OCI-LY7 (cell line): ENCODE data around the gene CORO2A. TPM values are rescaled to one million over a fixed set of nuclear protein-coding genes. Genes with fewer than 3 reads are reported as not detected.

Experiments used
- BruUV-seq: library from RNA; stranded (reverse); fragments of 400-500 nt; replicated peaks from 2 replicates; lab custom pipeline; 2021; lab: Mats Ljungman, UMichigan
- CTCF ChIA-PET: fragments of 300-600 bp; sonication (Branson Sonifier 250); formaldehyde crosslinking; loops from one replicate; lab custom pipeline; 2022; ENCODE audit warnings: antibody characterized with exemption; ENCODE audit not compliant: unreplicated experiment; lab: Charles Lee
- POLR2A ChIA-PET: fragments of 300-600 bp; sonication (Branson Sonifier 250); formaldehyde crosslinking; loops from one replicate; lab custom pipeline; 2022; ENCODE audit warnings: antibody characterized with exemption; lab: Charles Lee
- DNase-seq: peaks from one replicate; pipeline ENCODE4 v3.0.0-alpha.2; 2015; ENCODE audit warnings: low spot score
- H2AFZ ChIP-seq: fragments of 200-600 bp; sonication (generic), shearing (Covaris generic); 2 replicates; pipeline ENCODE4 v1.6.1; 2014; ENCODE audit warnings: mild to moderate bottlenecking, antibody characterized with exemption, low read length, moderate library complexity
- H3K27ac ChIP-seq: fragments of 200-600 bp; sonication (generic); 2 replicates; pipeline ENCODE4 v1.5.1; 2014; ENCODE audit warnings: mixed run types, low read depth, mild to moderate bottlenecking, moderate library complexity, low read length, inconsistent platforms; ENCODE audit not compliant: poor library complexity, severe bottlenecking
- H3K36me3 ChIP-seq: fragments of 200-600 bp; sonication (generic); 2 replicates; pipeline ENCODE4 v1.6.1; 2014; ENCODE audit warnings: mild to moderate bottlenecking, antibody characterized with exemption, low read length, moderate library complexity, mixed read lengths; ENCODE audit not compliant: insufficient read depth
- H3K4me1 ChIP-seq: fragments of 200-600 bp; sonication (generic); 2 replicates; pipeline ENCODE4 v1.5.1; 2014; ENCODE audit warnings: mild to moderate bottlenecking, low read length; ENCODE audit not compliant: insufficient read depth, poor library complexity, severe bottlenecking
- H3K4me2 ChIP-seq: fragments of 200-600 bp; sonication (generic); 2 replicates; pipeline ENCODE4 v1.6.1; 2014; ENCODE audit warnings: mild to moderate bottlenecking, low read length
- H3K4me3 ChIP-seq: fragments of 200-600 bp; sonication (generic); 2 replicates; pipeline ENCODE4 v1.5.1; 2014; ENCODE audit warnings: mild to moderate bottlenecking, low read depth, low read length; ENCODE audit not compliant: poor library complexity, severe bottlenecking
- H3K79me2 ChIP-seq: fragments of 200-600 bp; sonication (generic); 2 replicates; pipeline ENCODE4 v1.6.1; 2016; ENCODE audit warnings: low read depth, mild to moderate bottlenecking, low read length, moderate library complexity, mixed read lengths; ENCODE audit not compliant: insufficient read depth
- H3K9me2 ChIP-seq: fragments of 200-600 bp; sonication (generic); 2 replicates; pipeline ENCODE4 v1.6.1; 2016; ENCODE audit warnings: mild to moderate bottlenecking, low read length, mixed read lengths; ENCODE audit not compliant: insufficient read depth
- H3K9me3 ChIP-seq: fragments of 200-600 bp; sonication (generic); 2 replicates; pipeline ENCODE4 v1.6.1; 2014; ENCODE audit warnings: mild to moderate bottlenecking, mixed run types, low read length, mixed read lengths
- H4K20me1 ChIP-seq: fragments of 200-600 bp; sonication (generic); 2 replicates; pipeline ENCODE4 v1.6.1; 2014; ENCODE audit warnings: mild to moderate bottlenecking, antibody characterized with exemption, low read length, moderate library complexity, mixed read lengths; ENCODE audit not compliant: insufficient read depth
- CTCF ChIP-seq: fragments of 200-600 bp; sonication (generic); conservative IDR thresholded peaks from 2 replicates; pipeline ENCODE4 v1.5.1; 2014; ENCODE audit warnings: mild to moderate bottlenecking, antibody characterized with exemption, low read length, moderate library complexity, mixed read lengths
- EZH2phosphoT487 ChIP-seq: fragments of 200-600 bp; sonication (generic); IDR thresholded peaks from 2 replicates; pipeline ENCODE4 v1.6.1; 2018; ENCODE audit warnings: low read depth, borderline replicate concordance, mild to moderate bottlenecking, mixed run types, antibody characterized with exemption, low read length, moderate library complexity, mixed read lengths
- intact Hi-C: fragments of 100-400 bp; cut with micrococcal nuclease; formaldehyde crosslinking; loops from one replicate; pipeline ENCODE4 v1.10.0; 2022; ENCODE audit not compliant: unreplicated experiment
- total RNA-seq, 2 experiments: library from RNA; depleted of rRNA in 1 of 2; stranded (reverse); fragments of >200 nt in 1 of 2; shearing (Covaris generic) in 1 of 2; gene quantifications; 2 replicates each; pipeline ENCODE4 v1.2.3, GENCODE V29; 2014 to 2022

Gene CORO2A
- total RNA-seq, 2 experiments from 2014 or later, result 1.8 to 3.9 TPM

DNA sequence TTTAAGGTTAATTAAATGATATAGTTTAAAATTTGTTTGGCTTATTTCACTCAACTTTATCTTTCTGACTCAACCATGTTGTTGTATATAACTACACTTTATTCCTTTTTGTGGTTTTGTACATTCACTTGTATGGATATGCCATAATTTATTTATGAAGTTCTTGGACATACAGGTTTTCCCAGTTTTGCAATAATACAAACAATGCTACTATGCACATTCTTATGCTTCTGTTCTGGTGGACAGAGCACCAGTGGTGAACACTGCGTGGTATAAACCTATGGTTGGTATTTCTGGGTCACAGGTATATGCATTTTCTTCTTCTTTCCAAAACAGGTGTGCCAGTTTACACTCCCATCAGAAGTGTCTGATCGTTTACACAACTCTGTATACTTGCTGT, 37.8 kb downstream of the CORO2A start:
- H3K4me2 ChIP-seq, result no peak overlapping the region
- no peaks in the 10 kb centered on the region for H4K20me1 ChIP-seq
- intact Hi-C loops, result no loop called here
- H3K27ac ChIP-seq, result no peak overlapping the region
- H3K4me1 ChIP-seq, result no peaks in the 10 kb centered on the region
- H3K4me3 ChIP-seq, result no peak overlapping the region
- no peaks in the 10 kb centered on the region for H3K36me3 ChIP-seq
- no peak for DNase-seq
- H3K9me2 ChIP-seq, result no peaks in the 10 kb centered on the region
- CTCF ChIA-PET, result no interaction called here
- H3K79me2 ChIP-seq, result no peaks in the 10 kb centered on the region
- H2AFZ ChIP-seq, result no peak overlapping the region
- no peaks in the 10 kb centered on the region for H3K9me3 ChIP-seq
- POLR2A ChIA-PET, result interaction anchor here (0.6 kb wide), 1 partner anchor 24 kb away, joined by 3 read pairs; no protein-coding TSS in a partner anchor
- BruUV-seq, result no TSS peak
- TF ChIP-seq CTCF (no peak), EZH2phosphoT487 (no peak)

DNA sequence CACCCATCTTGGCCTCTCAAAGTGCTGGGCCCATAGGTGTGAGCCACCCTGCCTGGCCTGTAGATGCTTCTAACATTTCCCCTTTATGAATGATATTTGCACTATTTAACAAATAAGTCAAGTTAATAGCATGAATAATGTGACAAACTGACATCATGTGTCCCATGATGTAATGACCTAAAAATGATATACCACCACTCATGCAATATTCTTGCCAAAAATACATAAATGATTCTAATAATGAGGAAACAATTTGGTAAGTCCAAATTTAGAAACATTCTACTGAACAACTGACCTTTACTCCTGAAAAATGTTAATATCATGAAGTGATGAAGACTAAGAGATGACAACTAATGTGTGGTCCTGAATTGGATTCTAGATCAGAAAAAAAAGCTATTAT, 39.9 kb downstream of the CORO2A start:
- no peaks in the 10 kb centered on the region for H3K9me2 ChIP-seq
- TF ChIP-seq CTCF (no peak), EZH2phosphoT487 (no peak)
- no peak overlapping the region for H2AFZ ChIP-seq
- POLR2A ChIA-PET, result no interaction called here
- no TSS peak for BruUV-seq
- no peak overlapping the region for H3K4me3 ChIP-seq
- no peaks in the 10 kb centered on the region for H3K9me3 ChIP-seq
- H3K27ac ChIP-seq, result no peak overlapping the region
- H4K20me1 ChIP-seq, result no peaks in the 10 kb centered on the region
- H3K4me2 ChIP-seq, result no peak overlapping the region
- no peaks in the 10 kb centered on the region for H3K79me2 ChIP-seq
- CTCF ChIA-PET, result no interaction called here
- no peaks in the 10 kb centered on the region for H3K4me1 ChIP-seq
- intact Hi-C loops, result no loop called here
- H3K36me3 ChIP-seq, result no peaks in the 10 kb centered on the region
- DNase-seq, result no peak

DNA sequence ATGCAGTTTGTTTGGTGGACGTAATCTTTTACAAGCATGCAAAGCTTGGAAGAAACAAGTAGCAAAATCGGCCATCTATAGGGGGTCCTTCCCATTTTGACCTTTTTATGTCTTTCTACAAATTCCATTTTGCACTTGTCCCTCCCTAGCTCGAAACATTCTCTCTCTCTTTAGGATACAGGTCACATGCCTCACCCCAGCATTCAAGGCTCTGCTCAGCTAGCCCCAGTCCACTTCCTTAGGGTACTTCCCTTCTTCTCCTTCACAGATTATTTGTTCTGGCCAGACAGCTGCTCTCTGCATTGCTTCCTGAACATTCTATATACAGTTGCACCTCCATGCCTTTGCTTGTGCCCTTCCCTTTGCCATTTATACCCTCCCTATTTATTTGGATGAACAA, 41.7 kb downstream of the CORO2A start:
- Histone ChIP-seq H3K36me3 (no peaks in the 10 kb centered on the region), H3K27ac (no peak overlapping the region), H3K4me3 (no peak overlapping the region), H3K79me2 (no peaks in the 10 kb centered on the region), H3K4me2 (no peak overlapping the region), H3K9me3 (no peaks in the 10 kb centered on the region), H3K4me1 (no peaks in the 10 kb centered on the region), H4K20me1 (no peaks in the 10 kb centered on the region), H2AFZ (no peak overlapping the region), H3K9me2 (no peaks in the 10 kb centered on the region)
- no TSS peak for BruUV-seq
- CTCF ChIA-PET, result no interaction called here
- intact Hi-C loops, result no loop called here
- TF ChIP-seq EZH2phosphoT487 (no peak), CTCF (no peak)
- no peak for DNase-seq
- POLR2A ChIA-PET, result no interaction called here
